ENCODE results near the gene SIK3.

Gene SIK3

DNA sequence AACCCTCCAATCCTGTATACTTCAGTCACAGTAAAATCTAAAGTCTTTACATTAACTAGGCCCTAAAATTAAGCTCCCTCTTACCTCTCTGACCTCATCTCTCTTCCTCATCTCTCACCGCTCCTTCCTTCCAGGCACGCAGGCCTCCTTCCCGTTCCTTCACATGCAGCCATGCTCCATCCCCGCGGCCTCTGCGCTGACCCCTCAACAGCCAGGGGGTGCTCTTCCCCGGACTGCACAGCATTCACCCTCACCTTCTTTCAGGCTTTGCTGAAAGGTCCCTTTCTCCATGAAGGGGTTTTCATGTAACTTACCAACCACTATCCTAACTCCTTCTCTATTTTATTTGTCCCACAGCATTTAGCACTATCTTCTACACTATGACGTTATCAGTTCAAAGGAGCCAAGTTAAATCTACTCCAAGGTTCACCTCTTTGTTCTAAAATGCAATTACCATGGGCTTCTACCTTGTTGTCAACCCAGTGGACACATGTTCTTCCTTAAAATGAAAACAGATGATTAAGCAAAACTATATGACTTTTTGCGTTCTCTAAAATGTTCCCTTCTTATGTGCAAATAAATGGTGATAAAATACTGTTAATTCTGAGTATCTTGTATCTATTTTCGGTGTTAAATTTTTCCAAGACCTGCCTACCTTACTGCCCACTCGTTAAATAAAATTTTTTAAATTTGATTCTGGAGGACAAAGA is 203.0 kb downstream of the SIK3 start:
- DNase-seq (ENCODE audit: low spot score) = no peak

- no peak for DNase-seq (ENCODE audit: low spot score)
Observed at GRCh38 chr11:116893906-116894305, 204.3 kb downstream of the SIK3 start.

GRCh38 chr11:116893437-116893836 is 204.8 kb downstream of the SIK3 start:
- no peak for DNase-seq (ENCODE audit: low spot score)

GRCh38 chr11:116892374-116892773 is 205.9 kb downstream of the SIK3 start:
- DNase-seq (ENCODE audit: low spot score) = no peak

DNA sequence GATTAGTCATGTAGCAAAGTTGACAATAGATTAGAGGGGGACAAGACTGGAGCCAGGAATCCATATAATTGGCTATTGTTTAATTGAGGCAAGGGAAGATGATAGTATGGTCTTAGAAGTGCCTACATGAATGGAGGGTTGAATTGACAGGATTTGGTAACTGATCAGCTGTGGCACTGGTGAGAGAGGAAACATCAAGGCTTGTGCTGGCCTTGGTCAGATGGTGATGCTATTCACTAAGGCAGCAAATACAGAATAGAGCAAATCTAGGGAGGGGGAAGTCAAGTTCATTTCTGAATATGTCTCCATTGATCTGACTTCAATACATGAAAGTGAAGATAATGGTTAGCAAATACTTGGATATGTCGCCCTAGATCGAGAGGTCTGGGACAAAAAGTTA is 206.5 kb downstream of the SIK3 start:
- no peak for DNase-seq (ENCODE audit: low spot score)

DNA sequence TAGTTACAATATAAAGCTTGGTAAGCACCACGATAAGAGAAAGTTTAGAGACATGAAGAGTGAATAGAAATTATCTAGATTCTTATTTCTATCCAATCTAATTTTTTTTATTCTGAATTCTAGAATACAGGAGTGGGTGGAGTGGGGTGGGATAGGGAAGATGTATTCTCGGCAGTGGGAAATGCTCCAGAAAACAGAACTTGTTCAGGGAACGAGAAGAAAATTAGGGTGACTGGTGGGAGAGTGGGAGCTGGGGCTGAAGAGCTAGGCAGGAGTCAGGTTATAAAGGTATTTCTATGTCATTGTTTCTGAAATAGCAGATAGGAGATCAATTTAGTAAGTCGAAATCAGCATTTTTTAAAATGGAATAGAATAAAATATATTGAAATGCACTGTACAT is 207.6 kb downstream of the SIK3 start:
- DNase-seq (ENCODE audit: low spot score) = no peak

GRCh38 chr11:116890193-116890592 is 208.0 kb downstream of the SIK3 start:
- DNase-seq (ENCODE audit: low spot score) = no peak

DNA sequence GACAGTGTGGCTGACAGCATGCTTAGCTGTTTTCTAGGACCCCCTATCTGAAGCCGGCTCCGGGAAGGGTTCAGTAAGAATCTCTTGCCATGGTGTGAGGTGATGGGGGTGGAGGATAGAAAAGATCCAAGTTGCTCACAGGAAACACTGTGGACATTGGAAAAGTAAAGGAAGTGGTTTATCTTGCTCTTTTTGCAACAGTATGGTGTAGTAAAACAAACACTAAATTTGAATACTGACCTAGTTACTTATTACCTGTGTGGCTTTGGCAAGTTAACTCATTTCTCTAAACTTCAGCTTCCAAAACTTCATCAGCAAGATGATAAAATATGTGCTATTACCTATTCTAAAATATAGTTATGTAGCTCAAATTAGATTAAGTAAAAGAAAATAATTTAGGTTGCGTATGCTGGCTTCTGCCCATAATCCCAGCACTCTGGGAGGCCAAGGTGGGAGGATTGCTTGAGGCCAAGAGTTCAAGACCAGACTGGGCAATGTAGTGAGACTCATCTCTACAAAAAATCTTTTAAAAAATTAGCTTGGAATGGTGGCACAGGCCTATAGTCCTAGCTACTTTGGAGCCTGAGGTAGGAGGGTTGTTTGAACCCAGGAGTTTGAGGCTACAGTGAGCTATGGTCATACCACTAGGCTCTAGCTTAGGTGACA is 209.2 kb downstream of the SIK3 start:
- no peak for DNase-seq (ENCODE audit: low spot score)

DNA sequence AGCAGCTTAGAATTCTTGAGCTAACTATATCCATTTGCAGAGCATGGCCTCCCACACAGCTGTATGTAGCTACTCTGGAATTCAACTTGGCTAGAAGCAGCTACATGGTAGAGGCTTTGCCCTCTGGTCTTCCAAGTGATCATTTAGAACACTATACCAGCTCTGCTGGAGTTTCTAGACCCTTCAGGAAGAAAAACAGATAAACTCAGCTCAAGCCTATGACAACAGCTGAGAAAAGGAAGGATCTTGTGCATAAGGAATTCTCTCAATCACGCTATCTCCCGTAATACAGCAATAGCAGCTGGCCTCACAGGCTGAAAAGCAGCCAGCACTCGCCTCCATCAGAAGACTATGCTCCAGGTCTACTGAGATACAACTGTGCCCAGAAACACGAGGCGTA is 210.2 kb downstream of the SIK3 start:
- no peak for DNase-seq (ENCODE audit: low spot score)

GRCh38 chr11:116885951-116886655 is 212.1 kb downstream of the SIK3 start:
- no peak for DNase-seq (ENCODE audit: low spot score)

DNA sequence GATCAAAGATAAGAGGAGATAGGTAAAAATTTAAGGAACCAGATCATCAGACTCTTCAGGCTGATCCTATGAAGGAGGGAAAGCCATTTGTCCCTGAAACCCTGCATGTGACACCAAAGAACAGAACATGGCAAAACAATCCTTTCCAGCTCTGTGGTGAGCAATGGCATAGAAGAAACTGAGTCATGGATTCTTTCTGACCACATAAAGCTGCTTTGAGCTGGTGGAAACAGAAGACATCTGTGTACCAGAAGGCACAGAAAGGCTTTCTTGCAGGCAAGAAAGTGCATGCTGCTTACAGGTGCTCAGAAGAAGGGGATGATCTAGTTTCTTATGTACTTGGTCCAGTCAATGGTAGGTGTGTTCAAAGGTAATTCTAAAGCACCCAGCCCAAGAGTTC is 215.8 kb downstream of the SIK3 start:
- peak; percentile 9 for DNase-seq (ENCODE audit: low spot score)

- no peak for DNase-seq (ENCODE audit: low spot score)
Observed at GRCh38 chr11:116881143-116881542, 217.1 kb downstream of the SIK3 start.

- DNase-seq (ENCODE audit: low spot score) = peak; percentile 65
Observed at GRCh38 chr11:116879800-116880625, 218.2 kb downstream of the SIK3 start.

DNA sequence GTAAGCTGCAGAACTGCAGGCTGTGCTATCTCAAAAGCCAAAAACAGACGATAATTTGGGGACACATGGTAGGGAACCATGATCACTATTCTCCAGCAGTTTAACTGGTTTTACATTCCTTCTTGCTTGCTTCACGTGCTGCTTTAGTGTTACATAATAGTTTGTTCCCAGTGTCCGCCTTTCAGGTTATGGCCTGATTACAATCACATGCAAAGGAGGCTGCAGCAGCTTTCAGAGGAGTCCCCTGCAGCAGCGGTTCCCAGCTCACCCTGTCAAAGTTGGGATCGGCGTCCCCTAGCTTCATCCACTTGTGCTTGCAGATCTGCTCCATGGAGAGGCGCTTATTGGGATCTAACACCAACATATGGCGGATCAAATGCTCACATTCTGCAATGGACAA is 221.6 kb downstream of the SIK3 start:
- no peak for DNase-seq (ENCODE audit: low spot score)

DNA sequence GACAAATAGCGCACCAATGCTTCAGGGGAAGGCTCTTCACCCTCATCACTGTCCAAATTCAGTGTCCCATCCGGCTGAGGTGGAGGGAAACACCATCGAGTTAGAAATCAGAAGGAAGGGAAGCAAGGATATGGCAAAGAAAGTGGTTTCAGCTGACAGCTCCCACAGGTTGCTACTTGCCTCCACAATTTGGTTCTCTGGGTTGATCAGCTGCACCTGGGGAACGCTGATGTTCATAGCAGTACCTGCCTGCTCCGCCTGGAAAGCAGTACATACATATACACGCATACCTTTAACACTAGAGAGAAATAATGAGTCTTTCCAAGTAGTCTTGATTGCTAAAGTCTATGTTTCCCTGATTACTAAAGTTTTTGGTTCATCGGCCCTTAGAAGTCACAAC is 223.0 kb downstream of the SIK3 start:
- DNase-seq (ENCODE audit: low spot score) = no peak

- no peak for DNase-seq (ENCODE audit: low spot score)
Observed at GRCh38 chr11:116874251-116874650, 224.0 kb downstream of the SIK3 start.

GRCh38 chr11:116873381-116873780 is 224.8 kb downstream of the SIK3 start:
- no peak for DNase-seq (ENCODE audit: low spot score)

DNA sequence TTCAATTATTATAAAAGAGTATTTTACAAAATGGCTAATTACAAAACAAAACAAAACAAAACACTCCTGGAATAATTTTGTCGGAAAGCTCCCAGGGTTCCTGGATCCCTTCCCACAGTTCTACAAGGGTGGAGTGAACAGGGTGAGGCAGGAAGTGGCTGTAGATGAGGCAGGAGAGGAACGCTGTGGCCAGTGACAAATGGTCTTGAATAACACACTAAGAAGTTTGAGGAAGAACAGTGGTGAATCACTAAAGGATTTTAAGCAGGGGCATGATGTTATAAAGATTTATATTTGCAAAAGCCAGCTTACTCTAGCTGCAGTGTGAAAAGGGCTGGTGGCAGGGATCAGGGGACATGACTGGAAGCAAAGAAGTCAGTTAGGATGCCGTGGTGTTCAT is 227.0 kb downstream of the SIK3 start:
- peak; percentile 28 for DNase-seq (ENCODE audit: low spot score)

DNA sequence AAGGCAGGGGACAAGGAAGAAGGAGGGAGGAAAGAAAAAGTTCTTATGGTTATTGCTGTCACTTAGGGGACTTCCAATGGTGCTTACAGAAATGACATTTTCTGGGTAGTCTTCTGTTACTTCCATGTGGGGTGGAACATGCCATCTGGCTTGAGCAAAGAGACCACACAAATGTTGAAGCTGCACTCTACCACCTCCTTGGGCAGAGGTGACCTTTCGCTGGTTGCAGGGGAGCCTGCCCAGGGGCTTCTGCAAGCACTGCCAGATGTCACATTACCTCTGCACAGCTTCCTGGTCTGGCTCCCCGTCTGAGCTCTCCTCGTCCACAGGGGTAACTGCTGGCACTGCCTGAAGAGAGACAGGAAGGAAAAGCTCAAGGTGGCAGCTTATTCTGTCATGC is 228.2 kb downstream of the SIK3 start:
- no peak for DNase-seq (ENCODE audit: low spot score)

GRCh38 chr11:116869610-116870009 is 228.6 kb downstream of the SIK3 start:
- no peak for DNase-seq (ENCODE audit: low spot score)

DNA sequence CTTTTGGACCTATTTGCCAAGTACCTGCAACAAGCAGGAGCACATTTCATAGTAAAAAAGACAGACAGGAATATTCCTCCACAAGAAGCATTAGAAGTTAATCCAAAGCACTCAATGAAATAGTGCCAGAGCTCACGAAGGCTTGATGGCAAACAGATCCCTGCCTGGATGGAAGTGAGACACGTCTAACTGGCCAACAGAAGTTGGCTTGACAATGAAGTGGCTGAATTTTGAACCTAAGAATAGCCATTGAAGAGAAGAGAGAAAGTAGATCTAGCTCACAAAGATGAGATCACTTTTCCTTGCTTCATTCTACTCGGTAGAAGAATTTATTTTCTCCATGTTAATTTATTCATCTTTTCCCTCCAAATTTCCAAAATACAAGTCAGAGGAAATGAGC is 230.2 kb downstream of the SIK3 start:
- no peak for DNase-seq (ENCODE audit: low spot score)

DNA sequence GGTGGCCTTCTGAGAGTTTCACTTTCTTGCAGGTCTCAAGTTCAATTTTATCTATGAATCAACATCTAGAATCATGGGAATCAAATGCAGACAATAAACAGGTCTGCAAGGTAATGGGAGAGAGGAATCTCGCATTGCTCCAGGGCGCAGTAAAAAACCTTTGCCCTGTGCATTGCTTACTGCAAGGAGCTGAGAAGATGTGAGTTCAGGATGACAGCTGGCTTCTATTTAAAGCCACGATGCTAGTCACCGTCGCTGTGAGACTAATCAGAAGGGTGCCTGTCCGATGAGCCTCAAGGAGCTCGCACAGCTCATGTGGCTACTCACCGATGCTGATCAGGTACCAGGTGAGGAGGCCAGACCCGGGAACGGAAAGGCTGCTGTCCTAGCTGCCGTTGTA is 230.6 kb downstream of the SIK3 start:
- DNase-seq (ENCODE audit: low spot score) = no peak

Measured in SW480 (cell line).